HepG2 (cell line): ENCODE data around the gene ADAMTS14. TPM values are rescaled to one million over a fixed set of nuclear protein-coding genes. Genes with fewer than 3 reads are reported as not detected.

ENCODE experiments used
- ATAC-seq: fragments of 200-7000 bp; cut with Tn5 transposase; 3 replicates; pipeline ENCODE4 v1.9.1; 2020; ENCODE audit warnings: mild to moderate bottlenecking, moderate library complexity
- BruUV-seq: library from RNA; stranded (reverse); fragments of 400-500 nt; replicated peaks from 2 replicates; lab custom pipeline; 2021; lab: Mats Ljungman, UMichigan
- CTCF ChIA-PET: fragments of 300-600 bp; formaldehyde crosslinking; extraction: SDS; loops from one replicate; lab custom pipeline; 2021; ENCODE audit warnings: low total read pairs, inconsistent platforms, low intra/inter-chr PET ratio; lab: Yijun Ruan, JAX
- POLR2A ChIA-PET: fragments of 350-600 bp; sonication (Branson Sonifier 250); formaldehyde crosslinking; loops from one replicate; lab custom pipeline; 2020; ENCODE audit warnings: antibody characterized with exemption, inconsistent platforms; lab: Yijun Ruan, JAX
- DNase-seq: peaks from one replicate; pipeline ENCODE4 v3.0.0-alpha.2; 2015; ENCODE audit warnings: low spot score
- FAIRE-seq: peaks from 3 replicates; lab custom pipeline; 2011; peaks lifted over from hg19 to GRCh38; lab: Jason Lieb, UNC
- H2AFZ ChIP-seq: one replicate; pipeline ENCODE4 v1.6.1; 2011; ENCODE audit warnings: low read length, inconsistent platforms
- H3K27ac ChIP-seq: fragments of 300-600 bp; 3 replicates; pipeline ENCODE4 v1.8.0; 2011; ENCODE audit warnings: mixed run types, mild to moderate bottlenecking, mixed read lengths, low read length, inconsistent platforms; ENCODE audit not compliant: insufficient read depth; ENCODE audit errors: extremely low read length
- H3K27me3 ChIP-seq, 2 experiments: fragments of 200-600 bp in 1 of 2; 2 replicates in 1 of 2; 3 replicates in 1 of 2; pipeline versions ENCODE4 v1.6.0 to v1.8.0; 2011; ENCODE audit warnings: low read length in 2 of 2, mild to moderate bottlenecking in 2 of 2, moderate library complexity in 2 of 2, inconsistent platforms in 1 of 2; ENCODE audit not compliant: insufficient read depth in 2 of 2, control insufficient read depth in 1 of 2
- H3K36me3 ChIP-seq, 2 experiments: fragments of 200-600 bp in 1 of 2; replicated peaks in 1 of 2; 2 replicates in 1 of 2; 3 replicates in 1 of 2; pipeline versions ENCODE4 v1.5.1 to v1.8.0; 2011; ENCODE audit warnings: low read length in 2 of 2, inconsistent platforms in 1 of 2; ENCODE audit not compliant: insufficient read depth in 2 of 2, control insufficient read depth in 1 of 2
- H3K4me1 ChIP-seq: 2 replicates; pipeline ENCODE4 v1.5.1; 2012; ENCODE audit warnings: low read length, inconsistent platforms; ENCODE audit not compliant: insufficient read depth
- H3K4me2 ChIP-seq: 2 replicates; pipeline ENCODE4 v1.6.0; 2011; ENCODE audit warnings: low read depth, low read length, inconsistent platforms
- H3K4me3 ChIP-seq, 3 experiments: fragments of 200-600 bp in 1 of 3; sonication (generic), shearing (Covaris generic) in 1 of 3; replicated peaks in 1 of 3; 2 replicates each; pipeline ENCODE4 v1.5.1; 2011 to 2016; ENCODE audit warnings: low read length in 3 of 3, inconsistent platforms in 2 of 3, low read depth in 2 of 3, mild to moderate bottlenecking in 2 of 3, control low read depth in 1 of 3, mixed read lengths in 1 of 3; ENCODE audit not compliant: insufficient read depth in 1 of 3
- H3K79me2 ChIP-seq: one replicate; pipeline ENCODE4 v1.6.1; 2011; ENCODE audit warnings: low read length, inconsistent platforms; ENCODE audit not compliant: insufficient read depth
- H3K9ac ChIP-seq: 2 replicates; pipeline ENCODE4 v1.6.0; 2011; ENCODE audit warnings: mild to moderate bottlenecking, low read depth, low read length, inconsistent platforms; ENCODE audit not compliant: insufficient read depth
- H3K9me3 ChIP-seq: 2 replicates; pipeline ENCODE4 v1.5.1; 2012; ENCODE audit warnings: mild to moderate bottlenecking, low read length
- H4K20me1 ChIP-seq: 2 replicates; pipeline ENCODE4 v1.6.0; 2011; ENCODE audit warnings: inconsistent platforms, mild to moderate bottlenecking, low read length, moderate library complexity; ENCODE audit not compliant: insufficient read depth
- PRMT3 ChIP-seq: sonication (generic); formaldehyde crosslinking; IDR thresholded peaks from 2 replicates; pipeline ENCODE4 v1.8.1; 2022; ENCODE audit warnings: low read depth, mild to moderate bottlenecking, moderate library complexity, missing genetic modification reagents, borderline replicate concordance
- TEAD3 ChIP-seq: optimal IDR thresholded peaks from 2 replicates; pipeline ENCODE3; 2016; ENCODE audit warnings: borderline replicate concordance
- U2AF1 ChIP-seq: fragments of 200-400 bp; formaldehyde crosslinking; optimal IDR thresholded peaks from 2 replicates; pipeline ENCODE3; 2017; ENCODE audit warnings: mild to moderate bottlenecking, low read depth, low read length
- XBP1 ChIP-seq: sonication (generic); formaldehyde crosslinking; IDR thresholded peaks from 2 replicates; pipeline ENCODE4 v1.5.0; 2020; ENCODE audit warnings: missing genetic modification reagents
- ZEB1 ChIP-seq: IDR thresholded peaks from 2 replicates; pipeline ENCODE4 v1.6.1; 2012; ENCODE audit warnings: mild to moderate bottlenecking, low read depth, inconsistent platforms; ENCODE audit not compliant: insufficient replicate concordance
- WGBS: methylation state at CpG from one replicate; pipeline ENCODE4 v1.1.6; 2017; ENCODE audit warnings: low lambda C conversion rate; 5-methylcytosine and 5-hydroxymethylcytosine counted together
- in situ Hi-C: cut with HindIII; loops from 2 replicates; pipeline ENCODE4 v1.10.0; 2017; ENCODE audit warnings: low pct_unique_long_range_greater_than_20kb; ENCODE audit not compliant: extremely low pct_ligation_motif_present
- intact Hi-C: fragments of 100-400 bp; cut with micrococcal nuclease; formaldehyde crosslinking; loops from one replicate; pipeline ENCODE4 v1.10.0; 2022; ENCODE audit not compliant: unreplicated experiment
- polyA plus RNA-seq, 8 experiments: library from polyadenylated mRNA; depleted of rRNA in 3 of 8; stranded (reverse) in 7 of 8; unstranded in 1 of 8; fragments of >200 nt; fragmentation: Illumina TruSeq in 4 of 8; extraction: Trizol in 4 of 8; gene quantifications; 2 replicates each; pipeline versions ENCODE4 v1.2.1 to v1.2.3, GENCODE V29; 2011 to 2016; ENCODE audit warnings: low read depth in 4 of 8, missing spikeins in 1 of 8, mixed read lengths in 1 of 8; ENCODE audit not compliant: insufficient read depth in 1 of 8
- total RNA-seq, 5 experiments: library from RNA; depleted of rRNA; stranded (reverse); fragments of >200 nt; fragmentation: Illumina TruSeq; extraction: Trizol; gene quantifications; 2 replicates each; pipeline ENCODE4 v1.2.3, GENCODE V29; 2016; ENCODE audit warnings: low read depth in 1 of 5
- TF ChIP-seq, protein P1 (sequence below): sonication (generic); formaldehyde crosslinking; IDR thresholded peaks from 2 replicates; pipeline ENCODE4 v1.8.1; 2023; ENCODE audit warnings: mild to moderate bottlenecking, missing genetic modification reagents
- TF ChIP-seq, protein P2 (sequence below): conservative IDR thresholded peaks from 2 replicates; pipeline ENCODE4 v1.6.1; 2018; ENCODE audit warnings: missing genetic modification reagents
- TF ChIP-seq, protein P3 (sequence below): sonication (generic); formaldehyde crosslinking; IDR thresholded peaks from 2 replicates; pipeline ENCODE4 v1.4.0; 2020; ENCODE audit warnings: missing genetic modification reagents
- TF ChIP-seq, protein P4 (sequence below): sonication (generic); formaldehyde crosslinking; IDR thresholded peaks from 2 replicates; pipeline ENCODE4 v1.4.0; 2020; ENCODE audit warnings: missing genetic modification reagents, borderline replicate concordance

Gene ADAMTS14
- total and polyA plus RNA-seq, 2 of the 13 experiments (the other 11 are each of a cell fraction or from before 2014, with no cell fraction given) = 0.04 to 0.07 TPM

DNA sequence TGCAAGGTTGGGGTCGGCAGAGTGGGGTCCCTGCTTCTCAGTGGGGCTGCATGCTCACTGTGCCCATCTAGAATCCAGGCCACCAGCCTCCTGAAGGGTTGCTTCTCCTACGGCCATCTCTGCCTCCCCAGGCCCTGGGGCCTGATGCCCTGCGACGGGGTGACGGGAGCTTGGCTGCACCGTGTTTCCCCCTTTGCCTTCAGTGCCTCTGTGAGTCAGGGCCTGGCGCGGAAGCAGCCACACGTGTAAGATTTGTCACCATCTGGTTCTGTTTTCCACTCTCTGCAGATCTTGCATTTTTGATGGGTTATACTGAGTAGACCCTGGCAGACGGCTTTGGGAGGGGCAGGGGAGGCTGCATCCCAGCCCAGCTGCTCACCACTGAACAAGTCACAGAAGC lies 7.2 kb downstream of the ADAMTS14 start:
- Histone ChIP-seq H3K27ac (no peak overlapping the region), H3K79me2 (no peaks in the 10 kb centered on the region), H3K4me1 (peaks cover 11% of the 10 kb centered on the region), H3K27me3 (no peaks in the 10 kb centered on the region; a peak in 2 of 5 replicates), H3K36me3 (no peaks in the 10 kb centered on the region), H3K4me3 (no peak overlapping the region), H3K4me2 (no peak overlapping the region), H3K9me3 (no peaks in the 10 kb centered on the region), H2AFZ (no peak overlapping the region), H3K9ac (no peak overlapping the region), H4K20me1 (no peaks in the 10 kb centered on the region)
- intact Hi-C loops = loop anchor here (10.0 kb wide), 1 partner anchor 125 kb away; no protein-coding TSS in a partner anchor
- TF ChIP-seq ZEB1 = no peak
- TF ChIP-seq, protein P1, sequence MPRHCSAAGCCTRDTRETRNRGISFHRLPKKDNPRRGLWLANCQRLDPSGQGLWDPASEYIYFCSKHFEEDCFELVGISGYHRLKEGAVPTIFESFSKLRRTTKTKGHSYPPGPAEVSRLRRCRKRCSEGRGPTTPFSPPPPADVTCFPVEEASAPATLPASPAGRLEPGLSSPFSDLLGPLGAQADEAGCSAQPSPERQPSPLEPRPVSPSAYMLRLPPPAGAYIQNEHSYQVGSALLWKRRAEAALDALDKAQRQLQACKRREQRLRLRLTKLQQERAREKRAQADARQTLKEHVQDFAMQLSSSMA = no peak
- TF ChIP-seq, protein P2, sequence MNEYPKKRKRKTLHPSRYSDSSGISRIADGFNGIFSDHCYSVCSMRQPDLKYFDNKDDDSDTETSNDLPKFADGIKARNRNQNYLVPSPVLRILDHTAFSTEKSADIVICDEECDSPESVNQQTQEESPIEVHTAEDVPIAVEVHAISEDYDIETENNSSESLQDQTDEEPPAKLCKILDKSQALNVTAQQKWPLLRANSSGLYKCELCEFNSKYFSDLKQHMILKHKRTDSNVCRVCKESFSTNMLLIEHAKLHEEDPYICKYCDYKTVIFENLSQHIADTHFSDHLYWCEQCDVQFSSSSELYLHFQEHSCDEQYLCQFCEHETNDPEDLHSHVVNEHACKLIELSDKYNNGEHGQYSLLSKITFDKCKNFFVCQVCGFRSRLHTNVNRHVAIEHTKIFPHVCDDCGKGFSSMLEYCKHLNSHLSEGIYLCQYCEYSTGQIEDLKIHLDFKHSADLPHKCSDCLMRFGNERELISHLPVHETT (CRISPR knock-in tag) = no peak
- DNase-seq = no peak
- in situ Hi-C loops = no loop called here
- POLR2A ChIA-PET = no interaction called here
- CTCF ChIA-PET = no interaction called here
- no peak for FAIRE-seq
- ATAC-seq = no peak
- BruUV-seq = no TSS peak
- WGBS = 67% methylated on average over 5 of the region's 10 CpGs

DNA sequence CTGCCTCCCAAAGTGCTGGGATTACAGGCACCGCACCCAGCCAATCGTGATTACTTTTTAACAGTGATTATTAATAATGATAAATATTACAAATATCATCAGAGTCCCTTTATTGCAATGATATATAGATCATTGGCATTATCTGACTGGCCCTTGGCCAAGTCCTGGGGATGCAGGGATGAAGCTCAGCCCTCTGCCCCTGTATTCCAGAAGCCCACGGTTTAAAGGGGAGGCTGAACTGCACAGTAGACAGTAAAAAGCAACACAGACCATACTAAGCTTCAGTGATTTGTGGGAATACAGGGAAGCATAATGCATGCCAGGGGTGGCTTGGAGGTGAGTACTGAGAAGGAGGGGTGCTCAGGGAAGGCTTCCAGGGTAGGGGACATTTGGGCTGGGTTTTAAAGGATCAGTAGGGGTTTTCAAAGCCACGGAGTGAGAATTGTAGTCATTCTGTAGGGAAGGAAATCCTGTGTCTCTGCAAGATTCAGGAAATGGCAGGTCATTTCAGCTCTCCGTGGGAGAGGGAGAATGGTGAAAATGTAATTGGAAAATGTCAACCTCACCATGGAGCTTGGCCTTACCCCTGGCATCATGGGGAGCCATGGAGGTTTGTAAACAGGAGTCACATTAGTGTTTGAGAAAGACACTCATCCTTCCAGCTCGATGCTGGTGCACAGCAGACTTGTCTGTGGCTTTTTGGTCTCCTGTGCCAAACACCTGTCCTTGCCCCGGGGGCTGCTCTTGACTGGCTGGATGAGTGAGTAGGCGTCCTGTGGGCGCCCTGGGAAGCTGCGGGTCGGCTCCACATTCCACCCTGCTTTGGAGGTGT lies 8.8 kb downstream of the ADAMTS14 start:
- in situ Hi-C loops (no loop called here), intact Hi-C loops (no loop called here)
- Histone ChIP-seq H3K4me1 (peaks cover 25% of the 10 kb centered on the region), H3K27ac (no peak overlapping the region), H3K36me3 (no peaks in the 10 kb centered on the region), H3K9me3 (no peaks in the 10 kb centered on the region), H3K9ac (no peak overlapping the region), H3K4me3 (no peak overlapping the region), H4K20me1 (no peaks in the 10 kb centered on the region), H2AFZ (no peak overlapping the region), H3K27me3 (no peaks in the 10 kb centered on the region), H3K79me2 (no peaks in the 10 kb centered on the region), H3K4me2 (no peak overlapping the region)
- DNase-seq (no peak), ATAC-seq (no peak), FAIRE-seq (no peak)
- WGBS = 68% methylated on average over 8 of the region's 11 CpGs
- ChIA-PET CTCF (no interaction called here), POLR2A (no interaction called here)
- no TSS peak for BruUV-seq
- TF ChIP-seq PRMT3 (CRISPR knock-in tag) = no peak
- TF ChIP-seq XBP1 (CRISPR knock-in tag) = no peak
- TF ChIP-seq TEAD3 (CRISPR knock-in tag) = no peak
- TF ChIP-seq, protein P3, sequence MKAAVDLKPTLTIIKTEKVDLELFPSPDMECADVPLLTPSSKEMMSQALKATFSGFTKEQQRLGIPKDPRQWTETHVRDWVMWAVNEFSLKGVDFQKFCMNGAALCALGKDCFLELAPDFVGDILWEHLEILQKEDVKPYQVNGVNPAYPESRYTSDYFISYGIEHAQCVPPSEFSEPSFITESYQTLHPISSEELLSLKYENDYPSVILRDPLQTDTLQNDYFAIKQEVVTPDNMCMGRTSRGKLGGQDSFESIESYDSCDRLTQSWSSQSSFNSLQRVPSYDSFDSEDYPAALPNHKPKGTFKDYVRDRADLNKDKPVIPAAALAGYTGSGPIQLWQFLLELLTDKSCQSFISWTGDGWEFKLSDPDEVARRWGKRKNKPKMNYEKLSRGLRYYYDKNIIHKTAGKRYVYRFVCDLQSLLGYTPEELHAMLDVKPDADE (CRISPR knock-in tag) = no peak
- TF ChIP-seq, protein P4, sequence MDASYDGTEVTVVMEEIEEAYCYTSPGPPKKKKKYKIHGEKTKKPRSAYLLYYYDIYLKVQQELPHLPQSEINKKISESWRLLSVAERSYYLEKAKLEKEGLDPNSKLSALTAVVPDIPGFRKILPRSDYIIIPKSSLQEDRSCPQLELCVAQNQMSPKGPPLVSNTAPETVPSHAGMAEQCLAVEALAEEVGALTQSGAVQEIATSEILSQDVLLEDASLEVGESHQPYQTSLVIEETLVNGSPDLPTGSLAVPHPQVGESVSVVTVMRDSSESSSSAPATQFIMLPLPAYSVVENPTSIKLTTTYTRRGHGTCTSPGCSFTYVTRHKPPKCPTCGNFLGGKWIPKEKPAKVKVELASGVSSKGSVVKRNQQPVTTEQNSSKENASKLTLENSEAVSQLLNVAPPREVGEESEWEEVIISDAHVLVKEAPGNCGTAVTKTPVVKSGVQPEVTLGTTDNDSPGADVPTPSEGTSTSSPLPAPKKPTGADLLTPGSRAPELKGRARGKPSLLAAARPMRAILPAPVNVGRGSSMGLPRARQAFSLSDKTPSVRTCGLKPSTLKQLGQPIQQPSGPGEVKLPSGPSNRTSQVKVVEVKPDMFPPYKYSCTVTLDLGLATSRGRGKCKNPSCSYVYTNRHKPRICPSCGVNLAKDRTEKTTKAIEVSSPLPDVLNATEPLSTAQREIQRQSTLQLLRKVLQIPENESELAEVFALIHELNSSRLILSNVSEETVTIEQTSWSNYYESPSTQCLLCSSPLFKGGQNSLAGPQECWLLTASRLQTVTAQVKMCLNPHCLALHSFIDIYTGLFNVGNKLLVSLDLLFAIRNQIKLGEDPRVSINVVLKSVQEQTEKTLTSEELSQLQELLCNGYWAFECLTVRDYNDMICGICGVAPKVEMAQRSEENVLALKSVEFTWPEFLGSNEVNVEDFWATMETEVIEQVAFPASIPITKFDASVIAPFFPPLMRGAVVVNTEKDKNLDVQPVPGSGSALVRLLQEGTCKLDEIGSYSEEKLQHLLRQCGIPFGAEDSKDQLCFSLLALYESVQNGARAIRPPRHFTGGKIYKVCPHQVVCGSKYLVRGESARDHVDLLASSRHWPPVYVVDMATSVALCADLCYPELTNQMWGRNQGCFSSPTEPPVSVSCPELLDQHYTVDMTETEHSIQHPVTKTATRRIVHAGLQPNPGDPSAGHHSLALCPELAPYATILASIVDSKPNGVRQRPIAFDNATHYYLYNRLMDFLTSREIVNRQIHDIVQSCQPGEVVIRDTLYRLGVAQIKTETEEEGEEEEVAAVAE (CRISPR knock-in tag) = no peak
- no peak for TF ChIP-seq U2AF1
